ENCODE results near the gene MAD2L1BP.
"Not testable (repeated sequence)": the region's sequence is repeated elsewhere in the genome, so short reads cannot be mapped to it uniquely, and the experiment has no call there.

Gene MAD2L1BP

DNA sequence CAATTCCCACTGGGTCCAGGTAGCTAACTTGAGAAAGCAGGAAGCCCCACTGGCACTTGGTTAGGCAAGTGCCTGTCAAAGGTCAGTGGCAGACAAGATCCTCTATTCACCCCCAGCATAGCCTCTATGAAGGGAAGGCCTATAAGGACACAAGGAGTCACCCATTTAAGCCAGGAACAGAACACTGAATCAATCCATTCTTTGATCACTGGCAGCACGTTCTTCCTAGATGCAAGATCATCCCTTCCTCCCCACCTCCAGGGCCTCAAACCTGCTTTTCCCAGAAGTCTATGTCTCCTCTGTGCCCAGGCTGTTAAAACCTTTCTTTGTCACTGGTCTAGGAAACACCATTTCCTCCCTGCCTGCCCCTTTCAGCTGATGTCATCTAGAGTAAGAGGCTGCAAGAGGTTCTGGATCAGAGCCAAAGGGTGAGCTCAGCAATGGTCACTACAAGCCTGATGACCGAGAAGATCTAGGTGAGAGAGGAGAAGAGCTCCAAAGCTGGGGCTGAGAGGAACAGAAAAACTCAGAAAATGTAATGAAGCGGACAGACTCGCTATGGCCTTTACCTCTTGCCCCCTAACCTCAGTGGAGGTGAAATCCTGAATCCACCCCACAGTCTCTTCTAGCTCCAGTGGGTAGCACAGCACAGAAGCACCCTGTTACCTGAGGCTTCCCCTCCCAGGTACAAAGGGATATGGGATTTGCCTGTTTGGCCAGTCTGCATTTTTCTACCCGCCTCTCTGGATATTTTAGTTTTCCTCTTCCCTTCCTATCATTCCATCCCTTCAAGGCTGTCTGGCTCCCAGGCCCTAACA, 8.4 kb upstream of the MAD2L1BP start:
- DNase-seq: no peak

DNA sequence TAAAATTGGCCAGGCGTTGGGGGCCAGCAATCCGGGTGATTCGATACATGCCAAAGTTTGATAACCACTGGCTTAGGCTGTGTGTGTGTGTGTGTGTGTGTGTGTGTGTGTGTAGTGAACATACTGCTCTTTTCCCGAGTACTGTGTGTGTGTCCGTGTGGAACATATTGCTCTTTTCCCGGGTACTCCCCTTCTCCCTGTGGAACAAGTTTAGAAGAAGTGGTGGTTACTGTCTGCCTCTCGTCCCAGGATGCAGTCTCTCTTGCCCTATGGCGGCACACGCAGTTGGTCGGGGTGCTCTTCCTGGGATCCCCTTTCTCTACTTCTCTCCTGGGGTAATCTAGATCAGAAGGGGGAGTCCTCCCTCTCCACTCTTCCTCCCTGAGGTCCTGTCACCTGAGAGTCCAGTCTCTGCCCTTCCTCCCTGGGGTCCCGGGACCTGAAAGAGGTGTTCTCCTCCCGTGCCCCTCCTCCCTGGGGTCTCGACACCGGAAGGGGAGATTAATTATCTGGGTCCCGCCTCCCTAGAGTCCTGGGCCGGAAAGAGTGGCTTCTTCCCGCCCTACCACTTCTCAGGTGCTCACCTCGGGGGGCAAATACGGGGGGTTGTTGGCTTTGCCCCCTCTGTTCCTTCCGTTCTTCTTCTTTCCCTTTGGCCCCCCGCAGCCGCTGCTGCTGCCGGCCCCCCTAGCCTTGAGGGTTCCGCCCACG, 7.1 kb upstream of the MAD2L1BP start:
- DNase-seq: no peak

DNA sequence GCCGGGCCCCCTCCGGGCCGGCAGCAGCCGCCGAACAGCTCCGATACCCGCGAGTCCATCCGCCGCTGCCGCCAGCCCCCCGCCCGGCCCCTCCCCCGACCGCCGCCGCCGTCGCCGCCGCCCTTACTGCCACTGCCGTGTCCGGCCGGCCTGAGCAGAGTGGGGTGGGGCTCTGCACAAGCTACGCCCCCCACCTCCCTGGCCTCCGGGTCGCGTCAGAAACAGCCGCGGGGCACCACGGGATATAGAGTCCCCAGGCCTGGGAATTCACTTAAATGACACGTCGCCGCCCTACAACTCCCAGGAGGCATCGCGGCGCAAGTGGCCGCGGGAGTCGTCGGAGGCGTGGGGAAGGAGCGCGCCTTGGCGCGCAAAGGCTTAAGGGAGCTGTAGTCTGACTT, 6.5 kb upstream of the MAD2L1BP start, which contains the start of gene GTPBP2:
TSS of gene GTPBP2 (minus strand) at position 161 of the 401 bp plus-strand sequence. CDS start at position 59, 102 bp downstream.
- DNase-seq: peak; percentile 91

DNA sequence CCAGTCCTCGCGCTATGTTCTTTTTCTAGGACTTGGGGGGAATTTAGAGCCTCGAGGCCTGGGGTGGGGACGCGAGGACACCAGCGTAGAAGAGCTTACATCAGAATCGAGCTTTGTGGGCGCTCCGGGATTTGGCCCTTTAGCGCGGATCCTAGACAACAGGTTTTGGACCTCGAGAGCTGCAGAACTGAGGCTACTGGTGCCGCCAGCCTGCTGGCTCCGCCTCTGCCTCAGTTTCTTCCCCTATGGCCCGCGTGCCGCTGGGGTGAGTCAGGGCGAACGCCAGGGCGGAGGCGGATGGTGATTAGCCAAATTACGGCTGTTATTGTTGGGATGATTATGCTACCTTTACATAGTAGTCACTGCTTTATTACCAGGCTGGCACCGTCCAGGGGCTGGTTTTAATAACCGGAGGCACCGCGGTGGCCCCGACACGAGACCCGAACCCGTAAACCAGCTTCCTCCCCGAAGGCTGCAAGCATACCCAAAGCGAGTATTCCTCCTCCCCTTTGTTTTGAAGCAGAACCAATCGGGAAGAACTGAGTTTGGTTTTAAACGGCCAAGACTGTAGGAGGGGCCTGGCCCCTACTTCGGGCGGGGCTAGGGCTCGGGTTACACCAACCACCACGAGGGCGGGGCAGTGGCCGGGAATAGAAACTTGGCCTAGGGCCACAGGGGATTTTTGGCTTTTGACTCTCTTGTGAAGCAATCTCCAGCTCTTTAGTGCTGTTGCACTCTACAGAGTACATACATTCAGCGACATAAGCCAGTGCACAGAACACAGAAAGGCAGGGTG, 5.9 kb upstream of the MAD2L1BP start:
- peak; percentile 58 for DNase-seq

DNA sequence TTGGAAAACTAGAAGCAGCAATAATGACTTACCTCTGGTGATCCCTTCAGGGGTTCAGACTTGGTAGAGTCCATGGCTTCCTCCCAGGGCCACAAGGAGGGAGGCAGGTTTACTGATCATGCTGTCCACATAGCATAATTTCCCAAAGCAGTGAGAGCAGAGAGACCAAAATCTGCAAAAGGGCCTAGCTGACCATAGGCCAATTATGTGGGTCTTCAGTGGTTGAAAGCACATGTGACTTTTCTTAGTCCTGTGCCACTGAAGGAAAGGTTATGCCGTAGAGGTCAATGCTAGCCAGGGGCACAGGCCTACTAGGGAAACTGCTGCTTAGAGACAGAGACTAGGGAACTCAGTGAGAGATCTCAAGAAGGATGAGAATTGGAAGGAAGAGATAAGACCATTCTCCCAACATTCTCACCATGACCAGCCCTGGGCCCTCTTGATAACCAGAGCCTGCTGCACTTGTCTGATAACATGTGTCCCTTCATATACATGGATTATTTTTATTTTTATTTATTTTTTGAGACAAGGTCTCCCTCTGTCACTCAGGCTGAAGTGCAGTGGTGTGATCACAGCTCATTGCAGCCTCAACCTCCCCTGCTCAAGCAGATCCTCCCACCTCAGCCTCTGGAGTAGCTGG, 4.5 kb upstream of the MAD2L1BP start:
- no peak for DNase-seq

DNA sequence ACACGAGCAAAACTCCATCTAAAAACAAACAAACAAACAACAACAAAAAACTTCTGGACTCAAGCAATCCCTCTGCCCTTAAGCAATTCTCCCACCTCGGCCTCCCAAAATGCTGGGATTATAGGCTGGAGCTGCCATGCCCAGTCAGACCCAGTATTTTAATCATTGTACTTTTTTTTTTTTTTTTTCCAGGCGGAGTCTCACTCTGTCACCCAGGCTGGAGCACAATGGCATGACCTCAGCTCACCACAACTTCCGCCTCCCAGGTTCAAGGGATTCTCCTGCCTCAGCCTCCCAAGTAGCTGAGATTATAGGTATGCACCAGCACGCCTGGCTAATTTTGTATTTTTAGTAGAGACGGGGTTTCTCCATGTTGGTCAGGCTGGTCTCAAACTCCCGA, 2.6 kb upstream of the MAD2L1BP start:
- not testable (repeated sequence) for DNase-seq

DNA sequence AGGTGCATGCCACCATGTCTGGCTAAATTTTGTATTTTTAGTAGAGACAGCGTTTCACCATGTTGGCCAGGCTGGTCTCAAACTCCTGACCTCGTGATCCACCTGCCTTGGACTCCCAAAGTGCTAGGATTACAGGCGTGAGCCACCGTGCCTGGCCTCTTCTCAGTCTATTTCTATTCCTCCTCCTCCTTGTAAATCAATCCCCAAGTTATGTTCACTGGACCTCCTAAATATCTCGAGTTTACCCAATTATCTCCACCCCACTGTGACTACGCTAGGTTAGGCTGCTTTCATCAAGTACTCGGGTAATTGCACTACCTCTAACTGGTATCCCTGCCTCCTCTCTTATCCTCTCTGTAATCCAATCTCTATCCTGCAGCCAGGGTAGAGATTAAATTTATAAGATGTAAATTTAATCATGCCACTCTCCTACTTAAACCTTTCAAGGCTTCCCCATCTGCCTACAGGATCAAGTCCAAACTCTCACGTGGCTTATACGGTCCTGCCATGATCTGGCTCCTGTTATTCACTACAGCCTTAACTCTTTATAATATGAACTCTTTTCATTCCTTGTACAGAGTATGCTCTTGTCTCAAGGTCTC, 837 bp upstream of the MAD2L1BP start:
- no peak for DNase-seq

DNA sequence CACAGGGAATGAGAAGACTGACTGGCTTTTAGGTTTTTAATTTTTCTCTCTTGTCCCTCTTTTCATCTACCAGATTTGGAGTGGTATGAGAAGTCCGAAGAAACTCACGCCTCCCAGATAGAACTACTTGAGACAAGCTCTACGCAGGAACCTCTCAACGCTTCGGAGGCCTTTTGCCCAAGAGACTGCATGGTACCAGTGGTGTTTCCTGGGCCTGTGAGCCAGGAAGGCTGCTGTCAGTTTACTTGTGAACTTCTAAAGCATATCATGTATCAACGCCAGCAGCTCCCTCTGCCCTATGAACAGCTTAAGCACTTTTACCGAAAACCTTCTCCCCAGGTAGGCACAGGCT, 644 bp downstream of the MAD2L1BP start:
- DNase-seq: no peak

DNA sequence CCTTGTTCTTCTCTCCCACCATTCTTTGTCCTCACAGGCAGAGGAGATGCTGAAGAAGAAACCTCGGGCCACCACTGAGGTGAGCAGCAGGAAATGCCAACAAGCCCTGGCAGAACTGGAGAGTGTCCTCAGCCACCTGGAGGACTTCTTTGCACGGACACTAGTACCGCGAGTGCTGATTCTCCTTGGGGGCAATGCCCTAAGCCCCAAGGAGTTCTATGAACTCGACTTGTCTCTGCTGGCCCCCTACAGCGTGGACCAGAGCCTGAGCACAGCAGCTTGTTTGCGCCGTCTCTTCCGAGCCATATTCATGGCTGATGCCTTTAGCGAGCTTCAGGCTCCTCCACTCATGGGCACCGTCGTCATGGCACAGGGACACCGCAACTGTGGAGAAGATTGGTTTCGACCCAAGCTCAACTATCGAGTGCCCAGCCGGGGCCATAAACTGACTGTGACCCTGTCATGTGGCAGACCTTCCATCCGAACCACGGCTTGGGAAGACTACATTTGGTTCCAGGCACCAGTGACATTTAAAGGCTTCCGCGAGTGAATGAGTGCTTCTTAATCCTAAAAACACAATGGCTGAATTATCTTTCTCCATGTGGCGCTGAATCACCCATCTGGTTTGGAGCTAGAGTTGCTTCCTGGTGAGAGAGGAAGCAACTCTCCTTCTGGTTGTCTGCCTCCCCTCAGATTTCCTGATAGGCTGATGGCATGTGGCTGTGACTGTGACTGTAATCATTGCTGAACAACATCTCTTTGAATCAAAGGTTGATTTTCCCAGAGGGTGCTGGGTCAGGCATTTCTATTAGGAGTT, 4.6 kb downstream of the MAD2L1BP start:
- no peak for DNase-seq

DNA sequence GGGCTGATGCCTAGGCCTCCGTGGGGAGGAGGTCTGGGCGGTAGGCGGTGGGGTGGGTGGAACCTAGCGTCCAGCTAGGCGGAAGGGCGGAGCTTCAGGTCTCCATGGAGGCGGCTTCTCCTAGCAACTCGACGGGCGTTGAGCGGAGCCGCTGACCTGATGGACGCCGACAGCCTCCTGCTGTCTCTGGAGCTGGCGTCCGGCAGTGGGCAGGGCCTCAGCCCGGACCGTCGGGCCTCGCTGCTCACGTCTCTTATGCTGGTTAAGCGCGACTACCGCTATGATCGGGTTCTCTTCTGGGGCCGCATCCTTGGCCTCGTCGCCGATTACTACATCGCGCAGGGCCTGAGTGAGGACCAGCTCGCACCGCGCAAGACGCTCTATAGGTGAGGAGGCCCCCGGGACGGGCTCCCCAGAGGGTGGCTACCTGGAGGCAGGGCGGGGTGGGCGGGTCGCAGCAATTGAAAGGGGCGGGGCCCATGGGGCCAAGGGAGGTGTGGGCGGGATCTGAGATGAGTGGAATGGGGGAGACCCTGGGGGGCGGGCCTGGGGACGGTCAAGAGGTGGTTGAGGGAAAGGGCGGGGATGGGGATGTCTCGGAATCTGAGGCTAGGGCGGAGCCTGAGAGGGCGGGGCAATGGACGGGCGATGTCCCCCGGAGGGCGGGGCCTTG, 9.4 kb downstream of the MAD2L1BP start, which contains the start of gene RSPH9:
TSS of gene RSPH9 (plus strand) at position 97 of the 673 bp plus-strand sequence. CDS start at position 160, 63 bp downstream.
- DNase-seq: no peak

DNA sequence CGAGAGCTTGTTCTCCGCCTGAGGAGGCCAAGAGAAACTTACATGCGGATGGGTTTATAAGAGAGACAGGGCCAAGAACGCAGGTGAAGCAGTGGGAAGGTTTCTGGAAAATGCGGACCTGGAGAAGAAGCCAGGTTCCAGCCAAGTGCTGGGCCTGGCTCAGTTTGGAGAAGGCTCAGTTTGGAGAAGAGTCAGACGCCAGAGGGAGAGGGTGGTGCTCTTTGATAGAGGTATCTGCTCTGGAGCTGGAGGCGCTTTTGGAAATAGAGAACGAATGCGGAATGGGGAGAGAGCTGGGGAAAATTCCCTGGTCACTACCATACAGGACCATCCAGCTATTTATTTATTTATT, 9.9 kb downstream of the MAD2L1BP start:
- no peak for DNase-seq

DNA sequence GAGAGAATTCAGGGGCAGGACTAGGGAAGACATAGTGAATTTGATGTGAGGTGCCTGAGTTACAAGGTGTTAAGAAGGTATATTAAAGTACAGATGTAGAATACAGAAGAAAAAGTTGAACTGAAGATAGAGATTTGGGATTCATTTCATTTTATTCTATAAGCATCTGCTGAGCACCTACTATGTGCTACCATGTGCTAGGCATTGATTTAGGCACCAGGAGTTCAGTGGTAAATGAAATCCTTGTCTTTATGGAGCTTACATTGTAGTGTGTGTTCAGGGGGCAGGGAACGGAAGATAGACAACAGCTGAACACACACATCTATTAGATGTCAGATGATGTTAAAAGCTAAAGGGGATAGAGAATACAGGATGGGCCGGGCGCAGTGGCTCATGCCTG, 12.0 kb downstream of the MAD2L1BP start:
- no peak for DNase-seq

DNA sequence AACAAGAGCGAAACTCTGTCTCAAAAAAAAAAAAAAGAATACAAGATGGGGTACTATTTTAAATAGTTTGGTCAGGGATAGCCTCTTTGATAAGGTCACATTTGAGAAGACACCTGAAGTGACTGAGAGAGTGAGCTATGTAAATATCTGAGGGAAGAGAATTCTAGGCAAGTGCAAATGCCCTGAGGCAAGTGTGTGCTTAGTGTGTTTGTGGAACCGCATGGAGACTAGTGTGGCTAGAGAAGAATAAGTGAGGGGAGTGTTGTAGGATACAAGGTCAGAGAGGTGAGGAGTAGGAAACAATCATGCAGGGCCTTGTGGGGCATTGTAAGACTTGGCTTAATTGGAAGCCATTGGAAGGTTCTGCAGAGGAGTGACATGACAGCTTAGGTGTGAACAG, 12.6 kb downstream of the MAD2L1BP start:
- no peak for DNase-seq

DNA sequence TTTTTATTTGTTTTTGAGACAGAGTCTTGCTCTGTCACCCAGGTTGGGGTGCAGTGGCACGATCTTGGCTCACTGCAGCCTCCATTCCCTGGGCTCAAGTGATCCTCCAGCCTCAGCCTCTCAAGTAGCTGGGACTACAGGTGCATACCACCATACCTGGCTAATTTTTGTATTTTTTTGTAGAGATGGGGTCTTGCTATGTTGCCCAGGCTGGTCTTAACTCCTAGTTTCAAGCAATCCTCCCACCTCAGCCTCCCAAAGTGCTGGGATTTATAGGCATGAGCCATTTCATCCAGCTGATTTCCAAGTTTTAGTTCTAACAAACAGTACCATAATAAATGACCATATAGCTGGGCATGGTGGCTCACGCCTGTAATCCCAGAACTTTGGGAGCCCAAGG, 17.2 kb downstream of the MAD2L1BP start:
- not testable (repeated sequence) for DNase-seq

DNA sequence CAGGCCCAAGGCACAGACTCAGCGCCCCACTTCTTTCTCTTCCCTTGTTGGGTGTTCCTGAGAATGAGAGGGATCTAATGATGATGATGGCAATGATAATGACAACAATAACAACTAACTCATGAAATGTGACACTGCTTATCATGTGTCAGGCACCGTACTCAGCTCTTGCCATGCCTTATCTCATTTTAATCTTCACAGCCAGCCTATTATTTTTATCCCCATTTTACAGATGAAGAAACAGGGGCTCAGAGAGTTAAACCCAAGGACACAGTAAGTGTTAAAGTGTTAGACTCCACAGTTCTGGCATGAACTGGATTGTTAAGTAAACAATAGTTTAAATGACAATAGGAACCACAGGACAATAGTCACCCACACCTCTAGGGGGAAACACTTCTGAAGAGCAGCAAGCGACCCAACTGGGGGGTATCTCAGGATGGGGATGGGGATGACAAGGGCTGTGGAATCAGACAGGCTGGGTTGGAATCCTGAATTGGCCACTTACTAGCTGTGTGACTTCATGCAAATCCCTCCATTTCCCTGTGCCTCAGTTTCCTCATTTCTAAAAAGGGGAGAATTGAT, 21.7 kb downstream of the MAD2L1BP start:
- no peak for DNase-seq

DNA sequence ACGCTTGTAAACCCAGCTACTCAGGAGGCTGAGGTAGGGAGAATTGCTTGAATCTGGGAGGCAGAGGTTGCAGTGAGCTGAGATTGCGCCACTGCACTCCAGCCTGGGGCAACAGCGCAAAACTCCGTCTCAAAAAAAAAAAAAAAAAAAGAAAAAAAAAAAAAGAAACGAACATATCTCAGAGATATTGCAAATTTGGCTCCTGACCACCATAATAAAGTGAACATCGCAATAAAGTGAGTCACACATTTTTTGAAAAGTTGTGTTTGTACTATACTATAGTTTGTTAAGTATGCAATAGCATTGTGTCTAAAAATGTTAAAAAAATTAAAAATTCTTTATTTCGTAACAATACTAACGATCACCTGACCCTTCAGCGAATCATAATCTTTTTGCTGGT, 22.5 kb downstream of the MAD2L1BP start:
- DNase-seq: no peak

DNA sequence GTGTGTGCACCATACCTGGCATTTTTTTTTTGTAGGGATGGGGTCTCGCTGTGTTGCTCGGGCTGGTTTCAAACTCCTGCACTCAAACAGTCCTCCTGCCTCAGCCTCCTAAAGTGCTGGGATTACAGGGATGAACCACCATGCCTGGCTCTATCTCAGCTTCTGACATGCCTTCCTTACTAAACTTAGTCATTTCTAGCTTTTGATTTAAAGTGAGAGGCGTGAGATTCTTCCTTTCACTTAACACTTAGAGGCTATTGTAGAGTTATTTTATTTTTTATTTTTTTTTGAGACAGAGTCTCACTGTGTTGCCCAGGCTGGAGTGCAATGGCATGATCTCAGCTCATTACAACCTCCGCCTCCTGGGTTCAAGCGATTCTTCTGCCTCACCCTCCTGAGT, 27.3 kb downstream of the MAD2L1BP start:
- not testable (repeated sequence) for DNase-seq

DNA sequence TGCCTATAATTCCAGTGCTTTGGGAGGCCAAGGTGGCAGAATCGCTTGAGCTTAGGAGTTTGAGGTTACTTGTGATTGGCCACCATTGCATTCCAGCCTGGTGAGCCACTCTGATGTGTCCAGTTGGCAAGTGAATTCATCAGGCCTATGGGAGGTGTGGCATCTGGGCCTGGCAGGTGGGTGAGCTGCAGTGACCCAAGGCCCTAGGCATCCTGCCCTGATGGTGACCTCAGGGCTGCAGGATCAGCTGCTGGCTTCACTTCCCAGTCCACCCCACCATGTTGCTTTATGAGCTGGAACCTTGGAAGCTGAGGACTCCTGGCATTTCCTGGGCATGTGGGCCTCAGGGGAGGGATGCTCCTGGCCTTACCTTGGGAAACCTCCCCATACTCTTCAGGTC, 29.7 kb downstream of the MAD2L1BP start:
- DNase-seq: no peak

DNA sequence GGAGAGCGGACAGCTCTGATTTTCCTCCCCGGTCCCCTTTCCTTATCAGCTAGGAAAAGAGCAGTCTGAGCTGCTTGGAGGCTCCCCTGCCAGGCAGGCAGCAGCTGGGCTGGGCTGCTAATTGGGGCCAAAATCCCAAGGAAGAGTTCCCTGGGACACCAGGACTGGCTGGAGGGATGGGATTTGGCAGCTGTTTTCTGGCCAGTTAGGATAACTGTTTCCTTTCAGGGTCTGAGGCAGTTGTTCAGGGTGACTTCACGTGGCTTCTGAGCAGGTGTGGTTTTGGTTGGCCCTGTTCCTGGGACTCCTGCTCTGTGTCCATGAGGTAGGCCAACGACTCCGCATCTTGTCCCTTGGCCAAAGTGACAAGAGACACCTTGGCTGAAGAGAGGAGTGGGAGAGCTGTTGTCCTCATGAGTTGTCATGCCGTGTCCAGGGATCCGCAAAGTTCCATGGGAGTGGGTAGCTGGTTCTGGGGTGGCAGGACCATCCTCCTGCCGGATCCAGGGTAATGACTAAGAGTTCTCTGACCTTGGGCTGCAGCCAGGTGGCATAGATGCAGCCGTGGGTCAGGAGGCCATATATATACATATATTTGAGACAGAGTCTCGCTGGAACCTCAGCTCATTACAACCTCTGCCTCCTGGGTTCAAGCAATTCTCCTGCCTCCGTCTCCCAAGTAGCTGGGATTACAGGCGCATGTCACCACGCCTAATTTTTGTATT, 30.7 kb downstream of the MAD2L1BP start:
- no peak for DNase-seq

All from NCI-H1417 treated with DMSO at 0.1 percent for 48 hours (cell line).